HG02798 (cell line): ENCODE data around the gene PAQR7.

ENCODE experiments used
- ATAC-seq: cut with Tn5 transposase; IDR thresholded peaks from one replicate; pipeline ENCODE4 v1.9.1; 2021; ENCODE audit warnings: mild to moderate bottlenecking; ENCODE audit not compliant: unreplicated experiment, poor library complexity

PAQR7 gene

DNA sequence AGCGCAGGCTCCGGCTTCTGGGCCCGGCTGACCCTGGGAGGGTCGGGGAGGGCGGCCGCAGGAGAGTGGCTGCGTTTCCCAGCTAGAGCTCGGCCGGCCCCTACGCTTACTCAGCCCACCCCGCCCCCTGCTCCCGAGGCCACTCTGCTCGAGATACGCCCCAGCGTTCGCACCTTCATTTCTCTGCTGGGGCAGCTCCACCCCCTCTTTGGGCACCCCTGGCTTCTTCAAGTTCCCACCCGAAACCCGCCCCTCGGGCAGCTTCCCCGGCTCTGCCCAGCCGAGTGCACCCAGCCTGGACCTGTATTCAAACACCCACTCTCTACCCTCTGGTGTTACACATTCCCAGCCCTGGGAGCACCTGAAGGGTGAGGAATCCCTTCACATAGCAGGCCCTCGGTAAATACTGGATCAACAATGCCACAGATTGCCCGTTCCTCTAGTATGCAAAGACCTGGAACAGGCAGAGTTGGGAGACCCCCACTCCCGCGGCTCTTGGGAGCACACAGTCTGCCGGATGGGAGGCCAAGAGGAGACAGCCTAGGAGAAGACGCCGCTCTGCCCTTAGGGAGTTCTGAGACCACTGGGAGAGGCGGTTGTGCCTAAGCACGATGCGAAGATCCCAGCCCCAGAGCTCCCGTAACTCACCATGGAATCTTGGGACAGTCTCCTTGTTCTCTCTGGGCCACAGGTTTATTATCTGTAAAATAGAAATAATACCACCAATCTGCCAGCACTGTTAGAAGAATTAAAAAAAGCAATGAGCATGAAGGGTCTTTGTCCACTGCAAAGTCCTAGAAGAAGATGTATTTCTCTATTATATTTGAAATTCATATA, 566 bp upstream of the PAQR7 start:
- ATAC-seq = peak; percentile 33

DNA sequence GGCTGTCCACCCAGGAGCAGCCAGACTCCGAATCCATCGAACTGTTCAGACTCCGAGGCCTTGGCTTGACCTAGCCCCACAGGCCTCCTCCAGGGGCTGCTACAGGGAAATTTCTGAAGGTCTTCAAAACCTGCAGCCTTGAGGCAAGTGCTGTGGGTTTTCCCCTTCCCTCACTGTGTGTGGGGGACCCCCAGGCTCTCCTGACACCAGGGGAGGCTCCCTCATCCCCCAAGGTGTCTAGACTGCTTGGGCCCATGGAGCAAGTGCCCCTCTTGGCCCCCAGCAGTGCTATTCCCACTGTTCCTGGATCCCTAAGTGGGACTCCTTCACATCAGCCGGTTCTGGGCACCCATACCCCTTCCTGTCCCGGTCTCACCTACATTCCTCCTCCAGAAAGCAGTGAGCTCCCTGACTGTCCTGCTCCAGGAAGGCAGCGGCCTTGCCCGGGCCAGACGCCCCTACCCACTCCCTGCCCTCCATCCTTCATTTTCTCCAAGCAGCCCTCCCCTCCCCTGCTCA, 814 bp downstream of the PAQR7 start:
- no peak for ATAC-seq

DNA sequence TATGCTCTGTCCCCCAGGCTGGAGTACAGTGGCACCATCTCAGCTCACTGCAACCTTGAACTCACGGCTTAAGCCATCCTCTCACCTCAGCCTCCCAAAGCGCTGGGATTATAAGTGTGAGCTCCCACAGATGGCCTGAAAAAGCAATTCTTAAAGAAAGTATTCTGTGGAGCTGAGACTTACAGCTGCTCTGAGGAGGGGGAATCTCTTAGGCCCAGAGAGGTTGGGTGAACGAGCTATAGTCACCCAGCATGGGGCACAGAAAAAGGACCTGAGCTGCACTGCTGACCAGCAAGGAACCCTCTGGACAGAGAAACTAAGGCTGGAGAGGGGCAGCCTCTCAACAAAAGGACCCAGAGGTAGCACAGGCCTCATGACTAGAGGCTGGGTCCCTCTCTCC, 1.3 kb downstream of the PAQR7 start:
- ATAC-seq = no peak

DNA sequence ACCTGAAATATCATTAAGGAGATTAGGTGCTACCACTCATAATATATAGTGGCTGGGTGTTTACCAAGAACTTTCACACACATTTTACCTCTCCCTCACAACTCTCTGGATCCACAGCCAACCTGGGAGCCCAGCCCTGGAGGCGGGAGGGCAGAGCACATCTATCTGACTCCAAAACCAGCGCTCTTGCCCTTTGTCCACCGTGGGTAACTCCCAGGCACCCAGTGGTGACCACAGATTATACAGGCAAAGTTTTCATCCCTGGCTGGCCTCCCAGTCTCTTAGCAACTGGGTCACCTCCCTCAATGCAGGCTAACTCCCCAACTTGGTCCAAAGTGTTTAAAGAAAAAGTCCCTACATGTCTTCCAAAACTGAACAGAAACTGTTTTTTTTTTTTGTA, 2.4 kb downstream of the PAQR7 start:
- no peak for ATAC-seq

DNA sequence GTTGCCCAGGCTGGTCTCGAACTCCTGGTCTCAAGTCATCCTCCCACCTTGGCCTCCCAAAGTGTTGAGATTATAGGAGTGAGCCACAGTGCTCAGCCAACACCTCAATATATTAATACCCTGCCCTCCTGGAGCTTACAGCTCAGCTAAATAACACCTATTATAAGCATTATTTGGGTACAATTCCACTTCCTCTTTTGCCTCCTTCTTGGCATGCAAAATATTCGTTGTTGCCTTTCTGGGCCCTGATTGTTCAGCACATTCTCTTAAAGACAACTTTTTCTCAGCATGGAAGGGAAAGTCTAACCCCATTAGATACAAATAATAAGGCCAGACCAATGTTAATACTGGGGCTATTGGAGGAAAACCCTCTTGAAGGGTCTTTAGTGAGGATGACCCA, 2.8 kb downstream of the PAQR7 start:
- ATAC-seq = no peak

DNA sequence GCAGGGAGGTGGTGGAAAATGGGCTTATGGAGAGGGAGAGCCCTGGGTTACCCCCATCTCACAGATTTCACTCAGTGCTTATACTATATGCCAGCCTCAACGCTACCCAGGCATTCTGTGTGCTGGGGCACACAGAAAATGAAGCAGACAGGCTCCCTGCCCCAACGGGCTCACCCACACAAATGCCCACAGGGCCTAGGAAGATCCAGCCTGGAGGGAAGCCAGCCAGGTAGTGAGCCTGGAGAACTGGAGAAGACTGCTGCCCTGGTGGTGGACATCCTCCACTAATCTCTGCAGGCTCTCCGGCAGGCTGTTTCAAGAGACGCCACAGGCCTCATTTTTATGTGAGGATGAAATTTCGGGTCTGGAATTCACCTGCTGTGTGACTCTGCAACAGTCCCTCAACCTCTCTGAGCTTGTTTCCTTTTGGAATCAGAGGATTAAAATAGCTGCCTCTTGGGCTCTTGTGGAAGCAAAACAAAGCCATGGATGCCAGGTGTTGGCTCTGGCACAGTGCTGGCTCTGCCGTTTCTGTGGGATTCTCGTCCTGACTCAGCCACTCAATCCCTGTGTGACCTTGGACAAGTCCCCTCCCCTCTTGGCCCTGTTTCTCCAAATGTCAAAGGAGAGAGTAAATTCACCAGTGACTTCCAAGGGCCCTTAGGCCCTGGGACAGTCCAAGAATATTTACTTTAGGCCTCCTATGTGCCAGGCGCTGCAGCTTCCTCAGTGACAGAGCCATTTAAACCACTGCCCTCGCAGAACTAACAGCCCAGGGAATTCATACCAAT, 3.6 kb downstream of the PAQR7 start:
- no peak for ATAC-seq

DNA sequence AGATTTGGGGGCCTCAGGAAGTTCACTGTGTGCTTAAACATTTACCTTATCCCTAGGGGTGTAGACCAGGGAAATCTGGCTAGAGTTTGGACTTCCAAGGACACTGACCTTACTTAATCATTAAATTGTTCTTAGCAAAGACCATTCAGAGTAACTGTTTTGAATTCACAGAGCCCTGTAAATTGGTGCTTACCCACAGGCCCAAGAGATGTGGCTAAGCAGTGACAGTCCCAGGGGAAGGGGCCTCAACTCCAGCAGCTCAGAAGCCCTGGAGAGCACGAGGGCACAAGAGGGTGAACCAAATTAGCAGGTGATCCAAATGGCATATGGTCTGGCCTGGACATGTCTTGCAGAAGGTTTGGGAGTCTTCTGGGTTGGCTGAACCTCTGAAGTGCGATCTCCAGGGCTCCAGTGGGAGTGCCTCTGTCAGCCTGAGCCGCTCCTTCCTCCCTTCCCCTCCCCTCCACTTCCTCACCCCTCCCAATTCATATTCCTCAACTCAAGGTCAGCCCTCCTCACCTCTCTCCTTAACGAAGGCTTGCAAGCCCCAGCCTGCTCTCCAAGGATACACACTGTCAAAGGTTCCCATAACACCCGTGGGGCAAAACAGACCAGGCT, 4.3 kb downstream of the PAQR7 start:
- no peak for ATAC-seq

DNA sequence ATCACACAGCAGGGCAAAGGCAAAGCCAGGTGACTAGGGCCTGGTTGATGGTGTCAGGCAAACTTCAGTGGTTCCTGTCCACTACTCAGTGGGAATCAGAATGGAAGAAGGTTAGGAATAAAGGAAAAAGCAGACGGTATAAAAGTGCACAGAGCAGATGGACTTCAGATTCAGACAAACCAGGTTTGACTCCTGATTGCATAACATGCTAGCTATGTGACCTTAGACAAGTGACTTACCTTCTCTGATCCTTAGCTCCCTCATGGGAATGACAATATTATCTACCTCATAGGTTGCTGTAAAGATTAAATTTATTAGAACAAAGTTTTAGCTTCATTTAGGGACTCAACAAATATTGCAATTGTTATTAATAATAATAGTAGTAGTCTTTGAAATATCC, 4.9 kb downstream of the PAQR7 start:
- ATAC-seq = no peak

DNA sequence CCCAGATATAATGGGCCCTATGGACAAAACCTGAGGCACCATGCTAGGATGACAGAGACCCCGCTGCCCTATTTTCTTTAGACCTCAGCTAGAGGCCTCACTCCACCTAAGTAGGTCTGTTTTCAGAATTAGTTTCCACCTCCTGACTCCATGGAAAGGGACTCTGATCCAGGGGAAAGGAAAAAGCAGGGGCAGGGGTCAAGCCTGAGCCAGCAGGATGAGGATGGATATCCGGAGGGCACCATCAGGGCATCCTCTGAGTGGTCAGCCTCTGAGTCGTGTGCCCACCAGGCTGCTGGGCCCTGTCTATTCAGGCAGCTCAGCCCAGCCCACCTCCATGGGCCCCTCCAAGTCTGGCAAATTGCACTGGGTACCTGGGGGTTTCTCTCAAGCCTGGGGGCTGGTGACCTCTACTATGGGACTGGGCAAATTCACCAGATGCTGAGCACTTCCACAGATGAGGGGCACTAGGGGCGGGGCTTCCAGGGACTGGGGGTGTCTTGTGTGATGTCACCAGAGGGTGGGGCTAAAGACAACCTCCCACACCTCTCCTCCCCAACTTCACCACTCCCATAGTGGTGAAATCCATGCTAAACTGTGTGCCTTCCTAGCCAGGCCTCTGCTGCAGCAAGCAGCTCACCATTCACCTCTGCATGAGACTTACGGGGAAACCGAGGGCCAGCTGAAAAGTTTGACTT, 5.5 kb downstream of the PAQR7 start:
- no peak for ATAC-seq

DNA sequence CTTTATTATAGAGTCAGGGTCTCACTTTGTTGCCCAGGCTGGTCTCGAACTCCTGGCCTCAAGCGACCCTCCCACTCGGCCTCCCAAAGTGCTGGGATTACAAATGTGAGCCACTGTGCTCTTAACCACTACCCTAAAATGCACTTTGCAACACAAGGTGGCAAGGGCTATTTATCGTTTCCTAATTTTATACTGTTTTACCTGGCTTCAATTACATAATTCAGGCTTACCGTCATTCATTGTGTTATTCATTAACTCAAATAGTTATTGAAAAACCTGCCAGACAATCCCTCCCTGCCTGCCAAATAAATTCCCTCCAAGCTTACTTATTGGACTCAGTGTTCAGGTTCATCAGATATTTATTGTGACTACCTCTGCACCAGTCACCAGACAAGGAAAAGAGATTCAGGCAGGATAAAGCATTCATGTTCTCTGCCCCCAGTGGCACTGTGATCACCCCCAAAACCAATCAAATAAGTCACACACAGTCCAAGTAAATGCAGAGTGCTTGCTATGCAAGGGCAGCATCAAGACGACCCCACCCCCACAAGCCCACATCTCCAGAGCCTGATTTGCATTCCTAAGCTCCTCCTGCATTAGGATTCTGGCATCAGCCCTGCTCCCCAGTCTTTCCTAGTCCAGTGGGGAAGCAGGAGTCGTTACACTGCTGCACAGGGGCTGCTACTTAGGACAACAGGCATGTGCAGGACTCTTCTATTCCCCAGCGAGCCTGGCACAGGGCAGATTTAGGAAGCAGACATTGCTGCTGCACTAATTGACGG, 8.1 kb downstream of the PAQR7 start:
- no peak for ATAC-seq

DNA sequence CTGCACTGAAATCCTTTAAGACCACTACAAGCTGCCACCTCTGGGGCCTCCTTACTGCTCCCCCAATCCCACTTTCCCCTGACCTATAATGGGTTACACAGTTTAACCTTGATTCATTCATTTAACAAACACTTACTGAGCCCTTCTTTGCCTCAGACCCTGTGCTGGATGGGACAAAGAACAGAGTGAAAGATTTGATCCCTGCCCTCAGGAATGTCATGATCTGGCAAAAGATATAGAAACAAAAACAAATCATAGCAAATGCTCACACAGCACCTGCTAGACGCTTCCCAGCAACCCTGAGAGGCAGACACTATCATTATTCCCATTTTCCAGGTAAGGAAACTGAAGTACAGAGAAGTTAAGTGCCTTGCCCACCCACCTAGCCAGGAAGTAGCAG, 9.2 kb downstream of the PAQR7 start:
- ATAC-seq = no peak

DNA sequence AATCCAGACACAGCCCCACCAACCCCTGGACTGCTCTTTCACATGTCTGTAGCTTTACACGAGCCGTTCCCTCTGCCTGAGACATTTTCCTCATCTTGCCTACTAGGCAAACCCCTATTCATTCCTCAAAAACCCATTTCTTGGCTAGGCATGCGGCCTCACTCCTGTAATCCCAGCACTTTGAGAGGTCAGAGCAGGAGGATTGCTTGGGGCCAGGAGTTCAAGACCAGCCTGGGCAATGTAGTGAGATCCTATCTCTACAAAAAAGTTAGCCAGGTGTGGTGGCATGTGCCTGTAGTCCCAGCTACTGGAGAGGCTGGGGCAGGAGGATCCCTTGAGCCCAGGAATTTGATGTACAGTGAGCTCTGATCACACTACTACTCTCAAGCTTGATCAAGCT, 11.1 kb downstream of the PAQR7 start:
- ATAC-seq = no peak

DNA sequence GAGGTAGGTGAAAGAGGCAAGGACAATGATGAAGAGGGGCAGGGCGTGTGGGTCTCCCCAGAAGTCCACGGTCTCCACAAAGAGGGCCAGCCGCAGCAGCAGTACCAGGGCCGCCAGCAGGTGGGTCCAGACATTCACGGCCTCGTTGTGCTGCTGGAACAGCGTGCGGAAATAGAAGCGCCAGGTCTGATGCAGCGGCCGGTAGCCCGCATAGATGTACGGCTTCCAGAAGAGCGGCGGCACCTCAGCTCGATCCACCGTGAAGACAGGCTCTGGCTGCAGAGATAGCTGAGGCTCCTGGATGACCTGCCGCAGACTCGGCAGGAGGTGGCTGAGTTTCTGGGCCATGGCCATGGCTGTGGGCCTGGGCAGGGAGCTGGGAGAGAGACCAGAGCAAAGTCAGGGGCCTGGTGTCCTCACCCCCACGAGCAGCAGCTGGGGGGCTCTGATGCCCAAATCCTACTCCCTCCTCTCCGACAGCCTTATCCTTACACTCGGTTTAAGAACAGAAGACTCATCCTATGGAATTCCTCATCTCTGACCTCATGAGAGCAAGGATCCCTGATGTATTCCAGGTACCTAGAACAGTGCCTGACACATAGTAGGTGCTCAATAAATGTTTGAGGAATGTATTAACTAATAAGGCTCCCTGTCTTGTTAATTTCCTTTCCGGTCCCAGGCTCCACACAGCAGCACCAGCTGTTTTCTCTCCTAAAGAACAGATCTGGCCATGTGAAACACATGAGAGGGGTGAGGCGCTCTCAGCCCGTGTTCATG, 11.8 kb downstream of the PAQR7 start:
- no peak for ATAC-seq

DNA sequence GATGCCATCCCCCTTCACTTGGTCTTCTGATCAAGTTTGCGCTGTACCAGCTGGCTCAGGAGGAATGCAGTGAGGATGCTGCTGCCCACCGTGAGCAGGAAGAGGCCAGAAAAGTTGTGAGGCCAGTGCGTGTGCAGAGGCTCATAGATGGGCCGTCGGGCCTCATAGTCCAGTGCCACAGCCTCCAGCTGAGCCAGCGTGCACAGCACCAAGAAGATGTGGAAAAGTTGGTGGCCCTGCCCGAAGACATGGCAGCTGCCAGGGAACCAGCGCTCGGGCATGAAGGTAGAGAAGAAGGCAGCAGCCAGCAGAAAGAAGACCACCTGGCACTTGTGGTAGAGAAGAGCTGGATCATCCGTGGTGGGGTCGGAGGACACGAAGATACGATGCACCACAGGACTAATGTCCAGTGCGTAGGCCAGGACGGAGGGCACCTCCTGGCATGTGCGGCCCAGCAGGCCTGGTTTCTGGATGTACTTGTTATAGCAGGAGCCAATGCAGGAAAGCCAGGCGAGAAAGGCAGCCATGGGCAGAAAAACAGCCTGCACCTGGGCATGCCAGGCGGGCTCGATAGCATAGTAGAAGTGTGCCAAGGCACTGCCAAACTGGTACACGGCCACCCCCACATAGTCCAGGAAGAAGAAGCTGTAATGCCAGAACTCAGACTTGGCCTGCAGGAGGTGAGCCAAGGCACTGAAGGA, 12.6 kb downstream of the PAQR7 start:
- ATAC-seq = no peak

DNA sequence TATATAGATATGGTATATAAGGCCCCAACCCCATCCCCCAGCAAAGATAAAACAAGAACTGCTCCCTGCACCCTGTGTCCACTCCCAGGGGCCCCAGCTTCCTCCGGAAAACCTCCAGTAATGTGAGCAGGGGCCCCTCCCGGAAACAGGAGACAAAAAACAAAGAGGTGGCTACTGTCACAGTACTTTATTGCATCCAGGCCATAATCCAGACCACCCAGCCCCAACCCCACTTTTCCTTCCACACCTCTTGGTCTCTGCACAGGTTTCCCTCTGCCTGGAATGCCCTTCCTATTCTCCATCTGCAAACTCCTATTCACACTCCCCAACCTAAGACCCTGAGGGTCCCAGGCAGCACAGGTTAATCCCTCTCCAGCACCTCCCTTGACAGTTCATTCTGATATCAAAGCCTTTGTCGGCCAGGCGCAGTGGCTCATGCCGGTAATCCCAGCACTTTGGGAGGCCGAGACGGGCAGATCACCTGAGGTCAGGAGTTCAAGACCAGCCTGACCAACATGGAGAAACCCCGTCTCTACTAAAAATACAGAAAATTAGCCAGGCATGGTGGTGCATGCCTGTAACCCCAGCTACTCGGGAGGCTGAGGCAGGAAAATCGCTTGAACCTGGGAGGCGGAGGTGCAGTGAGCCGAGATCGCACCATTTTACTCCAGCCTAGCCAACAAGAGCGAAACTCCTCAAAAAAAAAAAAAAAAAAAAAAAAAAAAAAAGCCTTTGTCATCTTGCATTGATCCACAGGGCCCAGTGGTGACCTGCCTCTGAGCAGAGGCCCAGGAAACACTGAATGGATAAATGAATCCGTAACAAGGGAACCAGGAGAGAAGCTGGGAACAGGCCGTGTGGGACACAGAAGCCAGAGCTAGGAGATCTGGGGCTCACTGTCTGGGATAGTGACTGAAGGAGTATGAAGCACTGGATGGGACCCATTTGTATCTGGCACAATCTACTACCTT, 13.9 kb downstream of the PAQR7 start:
- no peak for ATAC-seq

DNA sequence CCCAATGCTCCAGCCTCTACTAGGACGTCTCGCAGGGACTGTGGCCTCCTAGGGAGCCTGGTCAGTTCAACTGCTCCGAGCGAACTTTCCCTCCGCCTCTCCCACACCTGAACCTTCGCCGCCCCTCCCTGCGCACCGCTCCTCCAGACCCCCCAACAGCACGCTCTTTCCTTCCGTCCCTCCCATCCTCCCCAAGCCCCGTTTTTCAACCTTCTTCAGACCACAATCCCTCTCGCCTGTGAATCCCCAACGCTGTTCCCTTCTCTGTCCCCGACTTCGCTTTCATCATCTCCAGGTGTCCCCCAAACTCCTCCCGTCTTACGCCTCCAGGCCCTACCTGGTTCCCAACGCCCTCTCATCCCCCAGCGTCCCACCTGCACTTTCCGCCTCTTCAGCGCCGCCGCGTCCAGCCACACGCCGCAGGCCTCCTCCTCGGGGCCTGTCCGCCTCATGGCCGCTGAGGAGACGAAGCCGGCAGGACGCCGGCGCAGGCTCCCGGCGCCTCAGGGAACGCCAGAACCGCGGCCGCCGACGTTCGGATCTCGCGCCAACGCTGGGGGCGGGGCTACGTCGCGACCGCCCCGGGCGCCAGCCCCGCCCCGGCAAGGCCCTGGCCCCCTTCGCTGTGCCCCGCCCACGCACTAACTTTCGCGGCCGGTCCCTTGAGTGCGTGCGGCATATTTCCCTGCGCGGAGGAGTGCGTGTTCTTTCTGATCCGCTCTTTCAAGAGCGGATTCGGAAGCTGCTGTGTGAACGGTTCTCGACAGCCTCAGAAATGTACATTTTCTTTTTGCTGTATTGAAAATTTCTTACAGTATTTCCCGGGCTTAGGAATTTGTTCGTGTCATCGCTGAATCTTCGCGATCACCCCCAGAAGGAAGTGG, 16.4 kb downstream of the PAQR7 start, which contains the start of gene AUNIP:
AUNIP (minus strand) TSS at position 552 of the 884 bp plus-strand sequence; CDS start at position 452, 100 bp downstream.
- ATAC-seq = peak; percentile 93
